Measurements from ENCODE around the gene ANOS1. TPM values are rescaled to one million over a fixed set of nuclear protein-coding genes. Genes with fewer than 3 reads are reported as not detected.

Gene ANOS1
- total and polyA plus RNA-seq, 7 experiments from 2014 or later, result 0.02 to 0.46 (median 0.05) TPM; not detected in 3

DNA sequence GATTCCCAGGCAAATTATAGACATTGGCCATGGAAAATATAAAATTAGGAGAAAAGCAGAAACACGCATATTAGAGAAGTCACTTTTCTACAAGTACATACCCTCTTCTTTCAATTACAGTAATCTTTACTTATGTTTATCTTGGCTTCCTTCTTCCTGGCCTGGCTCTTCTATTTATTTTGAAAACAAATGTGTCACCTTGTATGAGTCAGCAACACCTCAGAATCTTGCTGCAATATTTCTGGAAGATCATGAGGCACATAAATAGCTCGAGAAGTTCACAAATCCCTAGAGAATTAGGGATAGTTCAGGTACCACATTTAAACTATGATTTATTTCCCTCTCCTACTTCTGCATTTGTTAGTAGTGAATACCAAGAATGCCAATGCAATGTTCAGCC, 124.6 kb downstream of the ANOS1 start:
- H3K27ac Mint-ChIP-seq, result no peak overlapping the region

DNA sequence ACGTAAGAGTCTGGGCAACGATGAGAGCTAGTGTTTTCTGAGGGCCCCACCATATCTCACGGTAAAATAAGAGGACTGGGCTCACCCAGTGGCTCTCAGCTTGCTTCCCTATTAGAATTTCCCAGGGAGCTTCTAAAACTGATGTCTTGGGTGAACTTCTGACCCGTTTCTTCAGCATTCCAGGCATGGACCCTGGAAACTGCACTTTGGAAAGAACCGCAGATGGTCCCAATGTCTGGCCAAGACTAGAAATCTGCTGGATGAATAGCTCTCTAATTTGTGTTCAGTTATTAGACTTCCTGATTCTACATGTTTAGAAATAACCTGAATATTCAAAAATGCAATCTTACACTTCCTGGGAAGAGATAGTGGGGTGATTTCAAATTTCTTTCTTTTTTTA, 127.8 kb downstream of the ANOS1 start:
- intact Hi-C loops (cut with micrococcal nuclease), result no loop called here
- no peak for DNase-seq
- Mint-ChIP-seq H3K9me3 (peaks cover 0 to 5% (median 0%) of the 10 kb centered on the region in 11 donors), H3K4me3 (no peak overlapping the region), H3K4me1 (no peaks in the 10 kb centered on the region), H3K36me3 (no peaks in the 10 kb centered on the region), H3K27me3 (no peaks in the 10 kb centered on the region), H3K27ac (no peak overlapping the region)
- Histone ChIP-seq H3K9me3 (ENCODE audit: control insufficient read depth in 2 of 3, low read length in 3 of 3) (no peaks in the 10 kb centered on the region), H3K4me1 (ENCODE audit: control insufficient read depth in 2 of 2, insufficient read depth in 2 of 2, low read length in 2 of 2) (no peaks in the 10 kb centered on the region), H3K36me3 (ENCODE audit: control insufficient read depth in 2 of 3, insufficient read depth in 3 of 3, low read length in 3 of 3) (no peaks in the 10 kb centered on the region), H3K27me3 (ENCODE audit: control insufficient read depth in 2 of 2, insufficient read depth in 2 of 2, low read length in 2 of 2) (no peaks in the 10 kb centered on the region), H3K27ac (ENCODE audit: low read depth, low read length) (no peak overlapping the region), H3K4me3 (ENCODE audit: low read length) (no peak overlapping the region)
- CTCF ChIA-PET, result no interaction called here
- ATAC-seq, result no peak
- POLR2A ChIA-PET, result no interaction called here

More for the DNA sequence above, 124.6 kb downstream of the ANOS1 start:
- H3K36me3 ChIP-seq (ENCODE audit: control insufficient read depth in 2 of 3, insufficient read depth in 3 of 3, low read length in 3 of 3), result no peaks in the 10 kb centered on the region
- no peak overlapping the region for H3K4me3 ChIP-seq (ENCODE audit: low read length)
- CTCF ChIA-PET, result no interaction called here
- DNase-seq, result no peak
- H3K9me3 Mint-ChIP-seq, result peaks cover 0 to 14% (median 1%) of the 10 kb centered on the region in 11 donors
- no peak overlapping the region for H3K27ac ChIP-seq (ENCODE audit: low read depth, low read length)
- H3K4me1 ChIP-seq (ENCODE audit: control insufficient read depth in 2 of 2, insufficient read depth in 2 of 2, low read length in 2 of 2), result no peaks in the 10 kb centered on the region
- no peaks in the 10 kb centered on the region for H3K27me3 ChIP-seq (ENCODE audit: control insufficient read depth in 2 of 2, insufficient read depth in 2 of 2, low read length in 2 of 2)
- peaks cover 0 to 5% (median 0%) of the 10 kb centered on the region in 3 experiments for H3K9me3 ChIP-seq (ENCODE audit: control insufficient read depth in 2 of 3, low read length in 3 of 3)
- POLR2A ChIA-PET, result no interaction called here
- H3K36me3 Mint-ChIP-seq, result no peaks in the 10 kb centered on the region
- no peaks in the 10 kb centered on the region for H3K27me3 Mint-ChIP-seq
- ATAC-seq, result no peak
- H3K4me3 Mint-ChIP-seq, result no peak overlapping the region
- H3K4me1 Mint-ChIP-seq, result no peaks in the 10 kb centered on the region
- intact Hi-C loops (cut with micrococcal nuclease), result no loop called here

DNA sequence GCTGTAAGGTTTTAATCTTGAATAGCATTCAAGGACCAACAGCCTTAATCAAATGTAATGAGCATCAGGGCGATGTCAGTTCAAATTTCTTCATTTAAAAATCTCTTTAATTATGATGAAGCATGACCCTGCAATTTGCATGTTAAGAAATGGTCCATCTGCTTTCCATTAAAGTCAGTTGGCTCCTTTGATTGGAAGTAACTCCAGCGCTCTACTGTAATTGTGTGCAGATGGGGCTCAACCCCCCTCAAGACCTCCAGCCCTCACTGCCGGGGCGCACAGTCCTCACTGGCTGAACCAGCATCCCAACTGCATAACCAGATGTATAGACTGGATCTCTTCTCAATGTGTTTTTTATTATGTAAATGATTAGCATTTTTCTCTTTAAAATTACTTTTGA, 140.4 kb downstream of the ANOS1 start:
- H3K4me1 ChIP-seq (ENCODE audit: control insufficient read depth in 2 of 2, insufficient read depth in 2 of 2, low read length in 2 of 2), result no peaks in the 10 kb centered on the region
- H3K4me1 Mint-ChIP-seq, result no peaks in the 10 kb centered on the region
- no peak overlapping the region for H3K27ac ChIP-seq (ENCODE audit: low read depth, low read length)
- no peaks in the 10 kb centered on the region for H3K27me3 Mint-ChIP-seq
- H3K27ac Mint-ChIP-seq, result no peak overlapping the region
- H3K36me3 Mint-ChIP-seq, result no peaks in the 10 kb centered on the region
- DNase-seq (no peak), ATAC-seq (no peak)
- no peaks in the 10 kb centered on the region for H3K27me3 ChIP-seq (ENCODE audit: control insufficient read depth in 2 of 2, insufficient read depth in 2 of 2, low read length in 2 of 2)
- POLR2A ChIA-PET, result no interaction called here
- intact Hi-C loops (cut with micrococcal nuclease), result no loop called here
- no peak overlapping the region for H3K4me3 ChIP-seq (ENCODE audit: low read length)
- H3K4me3 Mint-ChIP-seq, result no peak overlapping the region
- H3K36me3 ChIP-seq (ENCODE audit: control insufficient read depth in 2 of 3, insufficient read depth in 3 of 3, low read length in 3 of 3), result no peaks in the 10 kb centered on the region
- H3K9me3 ChIP-seq (ENCODE audit: control insufficient read depth in 2 of 3, low read length in 3 of 3), result no peaks in the 10 kb centered on the region
- peaks cover 0 to 1% (median 0%) of the 10 kb centered on the region in 11 donors for H3K9me3 Mint-ChIP-seq
- CTCF ChIA-PET, result no interaction called here

DNA sequence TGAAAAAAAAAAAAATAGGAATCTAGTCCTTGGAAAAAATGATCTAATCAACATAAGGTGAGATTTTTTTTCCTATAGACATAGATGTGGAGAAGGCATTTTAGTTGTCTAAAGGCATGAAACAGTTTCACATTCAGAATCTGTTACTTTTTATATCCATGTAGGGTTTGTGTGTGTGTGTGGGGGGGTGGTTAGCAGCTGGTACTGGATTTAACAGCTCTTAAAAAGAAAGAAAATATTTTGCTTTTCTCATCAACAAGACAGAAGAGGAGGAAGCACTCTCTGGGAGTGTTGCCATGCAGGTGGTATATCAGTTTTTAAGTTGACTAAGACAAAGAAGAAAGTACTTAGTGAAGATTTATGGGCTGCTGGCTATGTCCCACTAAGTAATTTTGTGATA, 145.0 kb downstream of the ANOS1 start:
- Mint-ChIP-seq H3K27me3 (peaks cover 0 to 2% (median 0%) of the 10 kb centered on the region in 5 donors), H3K9me3 (peaks cover 0 to 4% (median 0%) of the 10 kb centered on the region in 11 donors), H3K36me3 (no peaks in the 10 kb centered on the region), H3K27ac (no peak overlapping the region), H3K4me1 (no peaks in the 10 kb centered on the region), H3K4me3 (no peak overlapping the region)
- DNase-seq (no peak), ATAC-seq (no peak)
- CTCF ChIA-PET, result no interaction called here
- POLR2A ChIA-PET, result no interaction called here
- Histone ChIP-seq H3K9me3 (ENCODE audit: control insufficient read depth in 2 of 3, low read length in 3 of 3) (no peaks in the 10 kb centered on the region), H3K27me3 (ENCODE audit: control insufficient read depth in 2 of 2, insufficient read depth in 2 of 2, low read length in 2 of 2) (no peaks in the 10 kb centered on the region), H3K27ac (ENCODE audit: low read depth, low read length) (no peak overlapping the region), H3K36me3 (ENCODE audit: control insufficient read depth in 2 of 3, insufficient read depth in 3 of 3, low read length in 3 of 3) (no peaks in the 10 kb centered on the region), H3K4me1 (ENCODE audit: control insufficient read depth in 2 of 2, insufficient read depth in 2 of 2, low read length in 2 of 2) (no peaks in the 10 kb centered on the region), H3K4me3 (ENCODE audit: low read length) (no peak overlapping the region)
- intact Hi-C loops (cut with micrococcal nuclease), result no loop called here

DNA sequence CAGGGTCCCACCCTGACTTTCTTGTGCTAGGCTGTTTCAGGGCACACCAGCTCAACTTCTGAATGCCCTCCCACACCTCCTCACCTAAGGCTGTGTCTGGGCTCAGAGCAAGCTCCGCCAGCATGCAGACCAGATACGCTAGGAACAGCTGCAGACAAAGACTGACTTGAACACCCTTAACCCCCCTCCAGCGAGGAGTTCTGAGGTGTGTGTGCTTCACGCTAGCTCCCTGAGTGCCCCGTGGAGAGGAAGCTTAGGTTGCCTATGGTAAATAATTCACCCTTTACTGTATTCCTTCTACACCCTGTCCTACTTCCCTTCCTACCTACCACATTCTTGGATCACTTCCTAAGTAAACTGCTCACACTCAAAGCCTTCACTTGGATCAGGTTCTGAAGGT, 152.3 kb downstream of the ANOS1 start:
- Mint-ChIP-seq H3K4me3 (no peak overlapping the region), H3K4me1 (no peaks in the 10 kb centered on the region), H3K27me3 (peaks cover 0 to 4% (median 0%) of the 10 kb centered on the region in 5 donors), H3K9me3 (peaks cover 0 to 4% (median 0%) of the 10 kb centered on the region in 11 donors), H3K27ac (no peak overlapping the region), H3K36me3 (no peaks in the 10 kb centered on the region)
- DNase-seq (no peak), ATAC-seq (no peak)
- H3K4me1 ChIP-seq (ENCODE audit: control insufficient read depth in 2 of 2, insufficient read depth in 2 of 2, low read length in 2 of 2), result no peaks in the 10 kb centered on the region
- H3K4me3 ChIP-seq (ENCODE audit: low read length), result no peak overlapping the region
- no peaks in the 10 kb centered on the region for H3K36me3 ChIP-seq (ENCODE audit: control insufficient read depth in 2 of 3, insufficient read depth in 3 of 3, low read length in 3 of 3)
- H3K27me3 ChIP-seq (ENCODE audit: control insufficient read depth in 2 of 2, insufficient read depth in 2 of 2, low read length in 2 of 2), result no peaks in the 10 kb centered on the region
- ChIA-PET CTCF (no interaction called here), POLR2A (no interaction called here)
- H3K27ac ChIP-seq (ENCODE audit: low read depth, low read length), result no peak overlapping the region
- H3K9me3 ChIP-seq (ENCODE audit: control insufficient read depth in 2 of 3, low read length in 3 of 3), result no peaks in the 10 kb centered on the region
- intact Hi-C loops (cut with micrococcal nuclease), result no loop called here

GRCh38 chrX:8576821-8577220, 155.1 kb downstream of the ANOS1 start:
- Histone ChIP-seq H3K4me3 (ENCODE audit: low read length) (no peak overlapping the region), H3K27ac (ENCODE audit: low read depth, low read length) (no peak overlapping the region), H3K9me3 (ENCODE audit: control insufficient read depth in 2 of 3, low read length in 3 of 3) (no peaks in the 10 kb centered on the region), H3K4me1 (ENCODE audit: control insufficient read depth in 2 of 2, insufficient read depth in 2 of 2, low read length in 2 of 2) (no peaks in the 10 kb centered on the region), H3K27me3 (ENCODE audit: control insufficient read depth in 2 of 2, insufficient read depth in 2 of 2, low read length in 2 of 2) (no peaks in the 10 kb centered on the region), H3K36me3 (ENCODE audit: control insufficient read depth in 2 of 3, insufficient read depth in 3 of 3, low read length in 3 of 3) (no peaks in the 10 kb centered on the region)
- ATAC-seq (no peak), DNase-seq (no peak)
- Mint-ChIP-seq H3K27me3 (peaks cover 0 to 1% (median 0%) of the 10 kb centered on the region in 5 donors), H3K27ac (no peak overlapping the region), H3K4me1 (no peaks in the 10 kb centered on the region), H3K9me3 (peaks cover 0 to 10% (median 4%) of the 10 kb centered on the region in 11 donors), H3K36me3 (no peaks in the 10 kb centered on the region), H3K4me3 (no peak overlapping the region)
- ChIA-PET CTCF (no interaction called here), POLR2A (no interaction called here)
- intact Hi-C loops (cut with micrococcal nuclease), result no loop called here

- no peak for DNase-seq
- Mint-ChIP-seq H3K4me3 (no peak overlapping the region), H3K4me1 (no peaks in the 10 kb centered on the region), H3K27ac (no peak overlapping the region), H3K36me3 (no peaks in the 10 kb centered on the region), H3K27me3 (no peaks in the 10 kb centered on the region), H3K9me3 (peaks cover 0 to 8% (median 2%) of the 10 kb centered on the region in 11 donors)
- POLR2A ChIA-PET, result no interaction called here
- Histone ChIP-seq H3K36me3 (ENCODE audit: control insufficient read depth in 2 of 3, insufficient read depth in 3 of 3, low read length in 3 of 3) (no peaks in the 10 kb centered on the region), H3K27me3 (ENCODE audit: control insufficient read depth in 2 of 2, insufficient read depth in 2 of 2, low read length in 2 of 2) (no peaks in the 10 kb centered on the region), H3K27ac (ENCODE audit: low read depth, low read length) (no peak overlapping the region), H3K4me1 (ENCODE audit: control insufficient read depth in 2 of 2, insufficient read depth in 2 of 2, low read length in 2 of 2) (no peaks in the 10 kb centered on the region), H3K9me3 (ENCODE audit: control insufficient read depth in 2 of 3, low read length in 3 of 3) (no peaks in the 10 kb centered on the region), H3K4me3 (ENCODE audit: low read length) (no peak overlapping the region)
- intact Hi-C loops (cut with micrococcal nuclease), result no loop called here
- ATAC-seq, result no peak
- CTCF ChIA-PET, result no interaction called here
Observed at GRCh38 chrX:8565729-8566128, 166.2 kb downstream of the ANOS1 start.

Data from naive thymus-derived CD4-positive, alpha-beta T cell (primary cell).